ENCODE data around the gene C14orf39.

The C14orf39 gene, protein sequence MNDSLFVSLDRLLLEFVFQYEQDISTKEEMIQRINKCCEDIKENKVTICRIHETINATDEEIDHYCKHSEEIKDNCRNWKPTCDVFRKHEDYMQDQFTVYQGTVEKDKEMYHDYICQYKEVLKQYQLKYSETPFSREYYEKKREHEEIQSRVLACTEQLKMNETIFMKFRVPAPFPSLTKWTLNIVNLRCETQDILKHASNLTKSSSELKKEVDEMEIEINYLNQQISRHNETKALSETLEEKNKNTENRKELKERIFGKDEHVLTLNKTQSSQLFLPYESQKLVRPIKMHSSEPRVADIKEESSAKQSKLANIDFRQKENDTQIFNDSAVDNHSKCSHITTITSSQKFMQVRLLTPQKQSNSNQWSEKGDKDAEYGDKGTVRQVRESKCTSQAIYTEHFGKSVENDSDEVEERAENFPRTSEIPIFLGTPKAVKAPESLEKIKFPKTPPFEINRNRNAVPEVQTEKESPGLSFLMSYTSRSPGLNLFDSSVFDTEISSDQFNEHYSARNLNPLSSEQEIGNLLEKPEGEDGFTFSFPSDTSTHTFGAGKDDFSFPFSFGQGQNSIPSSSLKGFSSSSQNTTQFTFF

DNA sequence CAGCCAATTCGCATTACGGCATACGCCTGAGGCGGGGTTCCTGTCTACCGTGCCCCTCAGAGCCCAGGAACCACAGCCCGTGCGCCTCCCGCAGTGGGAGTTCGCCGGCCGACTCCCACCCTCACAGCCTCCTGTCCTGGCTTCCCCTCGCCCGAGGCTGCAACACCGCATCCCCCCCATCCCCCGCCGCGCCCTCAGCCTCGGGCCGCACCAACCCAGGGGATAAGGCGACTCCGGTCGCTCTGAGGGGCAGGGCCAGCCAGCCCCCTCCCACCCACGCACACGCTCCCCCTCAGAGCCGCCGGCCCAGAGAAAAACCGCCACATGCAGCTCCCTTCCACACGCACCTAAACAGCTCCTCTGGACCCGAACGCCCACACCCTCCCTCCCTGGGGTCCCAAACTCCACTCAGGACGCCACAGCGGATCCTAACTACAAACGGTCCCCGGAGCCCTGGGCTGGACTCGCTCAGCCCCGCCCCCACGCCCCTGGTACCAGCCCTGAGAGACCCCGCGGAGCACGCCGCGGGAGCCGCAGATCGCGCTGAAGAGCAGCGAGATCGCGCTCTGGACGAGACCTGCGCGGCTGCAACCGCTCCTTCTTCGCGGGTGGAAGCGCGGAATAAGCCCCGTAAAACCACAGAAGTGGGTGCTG, at the start of gene C14orf39:
Gene C14orf39, minus strand, starts transcription at position 466 of the 654 bp plus-strand sequence. CDS start 985 bp downstream, outside the sequence.
- DNase-seq = no peak

- no peak for DNase-seq
Measured at GRCh38 chr14:60532442-60532841, 46.6 kb upstream of the C14orf39 start.

DNA sequence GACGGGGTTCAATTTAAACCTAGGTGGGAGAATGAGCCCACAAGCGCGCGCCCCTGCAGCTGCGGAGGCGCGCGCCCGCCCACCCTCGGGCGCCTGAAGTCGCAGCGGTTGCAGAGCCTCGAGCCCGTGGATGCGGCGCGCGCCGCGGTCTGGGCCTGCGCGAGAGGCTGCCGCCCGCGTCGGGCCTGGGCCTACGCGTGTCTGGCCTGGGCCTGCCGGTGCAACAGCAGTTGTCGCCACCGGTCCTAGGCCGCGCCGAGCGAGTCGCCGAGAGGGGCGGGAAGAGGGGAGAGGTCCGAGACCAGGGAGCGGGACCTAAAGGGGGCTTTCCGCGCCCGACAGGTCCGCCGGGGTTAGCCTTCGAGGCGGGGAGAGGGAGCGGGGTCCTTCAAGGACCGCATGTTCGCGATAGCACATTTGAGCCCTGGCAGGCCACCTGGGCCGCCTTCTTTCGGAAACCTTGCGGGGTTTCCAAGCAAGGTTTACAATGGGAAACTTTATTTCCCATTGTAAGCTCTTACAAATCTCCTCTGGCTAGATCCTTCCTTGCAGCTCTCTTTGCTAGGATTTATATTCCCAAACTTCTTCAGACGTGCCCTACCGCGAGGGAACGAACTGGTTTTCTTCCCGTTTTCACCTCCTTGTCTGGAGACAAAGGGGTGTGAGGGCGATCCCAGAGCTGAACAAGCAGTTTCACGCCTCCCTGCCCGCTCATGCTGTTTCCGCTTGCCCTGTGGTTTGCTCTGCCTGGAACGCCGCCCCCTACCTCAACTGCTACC, 29.8 kb upstream of the C14orf39 start:
- DNase-seq = no peak

- peak; percentile 79 for DNase-seq
Measured at GRCh38 chr14:60514741-60515491, 29.1 kb upstream of the C14orf39 start.

DNA sequence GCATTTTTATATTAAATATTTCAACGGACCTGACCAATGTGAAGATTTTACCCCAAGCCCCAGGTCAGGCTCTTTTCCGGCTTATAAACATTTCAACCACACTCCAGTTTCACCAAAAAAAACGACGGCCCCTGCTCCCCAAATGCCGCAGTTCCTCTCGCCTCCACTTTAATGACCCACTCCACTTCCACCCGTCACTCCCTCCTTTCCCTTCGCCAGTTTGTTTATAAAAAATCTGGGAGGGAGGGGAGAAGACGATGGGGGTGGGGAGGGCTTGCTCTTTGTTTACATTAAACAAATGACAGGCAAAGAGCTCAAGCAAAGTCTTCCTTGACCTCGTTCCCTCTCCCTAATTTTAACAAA, 28.5 kb upstream of the C14orf39 start:
- DNase-seq = peak; percentile 66

- DNase-seq = no peak
Measured at GRCh38 chr14:60512973-60513571, 27.2 kb upstream of the C14orf39 start.

GRCh38 chr14:60512126-60512525, 26.3 kb upstream of the C14orf39 start:
- no peak for DNase-seq

DNA sequence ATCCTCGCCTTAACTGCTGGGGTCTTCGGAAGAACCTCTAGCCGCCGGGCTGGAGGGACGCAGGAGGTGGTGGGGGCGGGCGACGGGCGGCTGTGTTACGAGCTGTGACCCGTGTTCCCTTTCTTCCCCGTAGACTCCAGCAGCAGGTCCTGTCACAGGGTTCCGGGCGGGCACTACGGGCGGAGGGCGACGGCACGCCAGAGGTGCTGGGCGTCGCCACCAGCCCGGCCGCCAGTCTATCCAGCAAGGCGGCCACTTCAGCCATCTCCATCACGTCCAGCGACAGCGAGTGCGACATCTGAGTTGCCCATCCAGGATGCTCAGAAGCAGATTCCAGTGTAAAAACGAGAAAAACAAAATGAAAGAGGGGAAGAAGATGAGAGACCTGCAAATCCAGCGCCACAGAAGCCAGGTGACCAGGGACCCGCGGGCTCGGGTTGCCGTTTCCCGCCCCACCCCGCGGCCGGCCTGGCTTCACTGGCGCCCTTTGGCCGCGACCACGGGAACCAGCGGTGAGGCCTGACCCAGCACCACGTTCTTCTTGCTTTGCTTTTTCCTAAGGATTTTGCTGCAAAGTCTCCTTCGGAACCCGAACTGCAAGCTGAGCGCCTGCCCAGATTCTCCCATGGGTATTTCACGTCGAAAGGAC, 25.2 kb upstream of the C14orf39 start:
- no peak for DNase-seq

DNA sequence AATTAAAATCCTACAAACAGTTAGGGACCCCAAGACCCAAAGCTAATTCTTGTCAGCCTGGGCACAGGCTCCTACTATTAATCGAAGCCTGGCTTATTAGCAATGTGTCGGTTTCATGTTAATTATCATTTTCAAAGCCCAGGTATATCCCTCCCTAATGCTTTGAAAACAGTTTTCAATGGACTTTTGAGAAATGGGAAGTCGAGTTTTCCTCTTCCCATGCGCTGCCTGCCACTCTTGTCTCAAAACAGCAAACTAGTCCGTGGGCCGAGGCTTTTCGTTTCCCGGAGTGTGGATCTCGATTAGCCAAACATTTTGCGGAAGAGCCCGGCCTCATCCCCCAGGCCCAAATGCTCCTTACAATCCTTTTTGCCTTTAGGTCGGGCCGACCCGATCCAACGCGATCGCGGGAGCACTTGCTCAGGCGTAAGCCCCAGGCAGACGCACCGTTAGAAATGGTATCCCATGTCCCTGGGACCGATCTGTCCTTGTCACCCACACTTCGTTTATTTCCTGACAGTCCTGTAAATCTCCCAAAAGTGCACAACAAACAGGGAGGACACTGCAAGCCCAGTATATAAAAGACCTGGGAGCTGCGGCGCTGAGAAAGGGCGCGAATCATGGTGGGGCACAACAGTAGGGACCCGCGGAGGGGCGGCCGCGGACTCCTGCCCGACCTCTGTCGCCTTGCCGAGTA, 24.5 kb upstream of the C14orf39 start:
- DNase-seq = no peak

DNA sequence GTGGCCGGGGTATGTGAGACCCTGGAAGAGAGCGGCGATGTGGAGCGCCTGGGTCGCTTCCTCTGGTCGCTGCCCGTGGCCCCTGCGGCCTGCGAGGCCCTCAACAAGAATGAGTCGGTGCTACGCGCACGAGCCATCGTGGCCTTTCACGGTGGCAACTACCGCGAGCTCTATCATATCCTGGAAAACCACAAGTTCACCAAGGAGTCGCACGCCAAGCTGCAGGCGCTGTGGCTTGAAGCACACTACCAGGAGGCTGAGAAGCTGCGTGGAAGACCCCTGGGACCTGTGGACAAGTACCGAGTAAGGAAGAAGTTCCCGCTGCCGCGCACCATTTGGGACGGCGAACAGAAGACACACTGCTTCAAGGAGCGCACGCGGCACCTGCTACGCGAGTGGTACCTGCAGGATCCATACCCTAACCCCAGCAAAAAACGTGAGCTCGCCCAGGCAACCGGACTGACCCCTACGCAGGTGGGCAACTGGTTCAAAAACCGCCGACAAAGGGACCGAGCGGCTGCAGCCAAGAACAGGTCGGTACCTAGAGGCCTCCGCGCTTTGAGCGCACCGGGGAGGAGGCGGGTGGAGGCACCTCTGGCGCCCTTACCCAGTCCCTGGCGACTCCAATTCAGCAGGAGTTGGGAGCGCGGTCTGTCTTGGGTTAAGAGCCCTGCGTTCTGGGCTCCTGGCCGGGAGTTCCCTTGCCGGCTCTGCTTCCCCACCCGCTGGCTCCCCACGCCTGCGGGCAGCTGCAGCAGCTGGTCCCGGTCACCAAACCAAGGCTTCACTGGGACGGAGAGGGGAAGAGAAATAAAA, 23.8 kb upstream of the C14orf39 start:
- no peak for DNase-seq

DNA sequence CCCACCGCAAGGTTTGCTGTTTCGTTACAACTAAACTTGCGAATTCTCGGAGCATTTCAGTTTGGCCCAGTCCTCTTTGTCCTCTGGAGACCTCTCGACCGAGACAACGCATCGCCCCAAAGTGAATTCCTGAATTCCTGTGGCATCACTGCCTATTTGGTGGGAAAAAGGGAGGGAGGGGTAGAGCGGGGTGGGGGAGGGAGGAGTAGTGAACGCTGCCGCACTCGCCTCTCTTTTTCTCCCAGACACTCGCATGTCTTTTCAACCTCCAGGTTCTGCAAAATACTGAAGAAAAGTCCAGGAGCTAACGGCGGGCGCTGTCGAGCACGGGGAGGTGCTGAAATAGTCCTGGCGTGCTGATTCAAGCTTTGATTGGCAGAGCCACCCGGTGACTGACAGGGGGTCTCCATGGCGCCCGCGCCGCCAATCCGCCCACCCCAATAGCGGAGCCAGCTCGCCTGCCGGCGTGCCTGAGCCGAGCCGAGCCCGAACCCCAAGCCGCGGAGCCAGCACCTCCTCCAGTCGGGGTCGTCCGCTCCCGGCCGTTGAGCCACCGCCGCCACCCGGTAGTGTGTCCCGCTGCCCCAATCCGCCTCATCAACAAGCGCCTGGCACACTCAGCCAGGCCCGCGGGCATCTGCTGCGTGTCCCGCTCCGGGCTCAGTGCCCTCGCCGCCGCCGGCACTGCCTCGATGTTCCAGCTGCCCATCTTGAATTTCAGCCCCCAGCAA, 23.0 kb upstream of the C14orf39 start, which contains the start of gene SIX6:
Gene SIX6, plus strand, starts transcription at position 440 of the 731 bp plus-strand sequence. Its CDS starts 253 bp downstream, at position 693.
- DNase-seq = no peak

GRCh38 chr14:60508363-60508706, 22.5 kb upstream of the C14orf39 start:
- DNase-seq = no peak

DNA sequence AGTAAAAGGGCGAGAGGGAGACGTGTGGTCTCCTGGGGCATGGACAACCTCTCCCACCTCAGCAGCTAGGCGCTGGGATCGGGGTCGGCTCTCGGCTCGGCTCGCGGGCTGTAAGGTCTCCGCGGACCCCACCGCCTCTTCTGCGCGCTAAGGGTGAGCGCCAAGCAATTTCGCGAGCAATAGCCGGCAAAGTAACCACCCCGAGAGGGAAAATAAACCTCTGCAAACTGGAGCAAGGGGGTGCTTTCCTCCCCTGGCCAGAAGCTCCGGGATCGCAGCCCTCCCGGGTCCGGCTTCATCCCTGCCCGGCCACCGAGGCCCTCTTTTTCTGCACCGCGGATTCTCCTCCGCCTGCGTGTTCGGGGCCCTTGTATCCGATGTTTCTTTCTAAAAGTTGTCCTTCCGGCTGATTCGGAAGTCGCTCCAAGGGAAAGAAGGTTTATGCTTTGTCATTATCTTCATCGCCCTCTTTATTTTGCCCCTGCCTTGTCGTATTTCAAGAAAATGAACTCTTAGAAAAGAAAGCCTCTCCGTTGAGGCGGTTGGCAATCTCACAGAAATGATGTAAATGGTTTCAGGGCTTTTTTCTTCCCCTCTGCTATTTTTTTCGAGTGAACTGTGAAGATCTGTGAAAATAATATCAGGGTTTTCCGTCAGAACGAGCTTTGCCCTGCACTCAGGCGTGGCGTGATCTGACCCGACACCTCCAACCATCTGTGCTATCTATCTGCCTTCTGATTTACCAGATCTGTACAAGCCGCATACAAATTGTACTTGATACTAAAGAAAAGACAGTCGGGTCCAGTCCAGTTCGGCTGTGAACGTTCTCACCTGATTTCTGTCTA, 21.3 kb upstream of the C14orf39 start:
- DNase-seq = no peak

DNA sequence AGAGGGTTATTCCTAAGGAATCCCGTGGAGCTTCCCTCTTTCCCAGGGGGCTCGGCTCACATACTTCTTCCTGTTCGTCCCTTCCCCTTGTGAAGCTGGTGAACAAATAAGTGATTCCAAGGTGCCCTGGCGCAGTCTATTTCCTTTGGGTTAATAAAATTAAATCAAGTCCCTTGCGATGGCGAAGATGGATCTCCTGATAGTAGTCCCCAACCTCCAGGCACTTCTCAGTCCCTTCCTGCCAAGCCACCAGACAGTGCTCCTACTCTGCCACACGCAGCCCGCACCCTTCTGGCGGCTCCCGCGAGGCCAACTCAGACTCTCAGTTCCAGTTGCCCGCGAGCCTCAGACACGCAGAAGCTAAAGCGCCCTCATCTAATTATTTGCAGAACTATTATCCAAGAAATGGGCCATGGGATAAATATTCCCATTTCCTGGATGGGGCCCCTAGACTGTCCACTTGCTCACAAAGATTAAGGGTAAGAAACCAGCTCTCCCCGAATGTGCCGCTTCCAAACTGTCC, 20.7 kb upstream of the C14orf39 start:
- DNase-seq = no peak

DNA sequence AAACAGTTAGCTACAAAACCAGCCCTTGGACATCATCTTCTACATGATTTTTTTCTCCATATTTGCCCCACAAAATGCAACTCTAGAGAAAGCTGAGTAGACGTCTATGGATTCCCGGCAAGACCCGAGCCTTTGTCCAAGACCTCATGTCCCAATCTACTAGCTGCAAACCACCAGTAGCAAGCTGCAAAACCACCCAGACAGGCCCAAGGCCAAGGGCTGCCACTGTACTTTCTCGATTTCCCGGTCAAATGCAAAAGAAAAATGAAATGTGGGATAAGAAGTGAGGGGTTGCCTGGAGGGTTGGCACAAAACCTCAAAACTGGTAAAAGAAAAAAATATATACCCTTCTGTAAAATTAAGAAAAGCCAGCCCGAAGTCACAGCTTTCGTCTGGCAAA, 20.1 kb upstream of the C14orf39 start:
- DNase-seq = no peak

- no peak for DNase-seq
Measured at GRCh38 chr14:60505448-60505847, 19.6 kb upstream of the C14orf39 start.

DNA sequence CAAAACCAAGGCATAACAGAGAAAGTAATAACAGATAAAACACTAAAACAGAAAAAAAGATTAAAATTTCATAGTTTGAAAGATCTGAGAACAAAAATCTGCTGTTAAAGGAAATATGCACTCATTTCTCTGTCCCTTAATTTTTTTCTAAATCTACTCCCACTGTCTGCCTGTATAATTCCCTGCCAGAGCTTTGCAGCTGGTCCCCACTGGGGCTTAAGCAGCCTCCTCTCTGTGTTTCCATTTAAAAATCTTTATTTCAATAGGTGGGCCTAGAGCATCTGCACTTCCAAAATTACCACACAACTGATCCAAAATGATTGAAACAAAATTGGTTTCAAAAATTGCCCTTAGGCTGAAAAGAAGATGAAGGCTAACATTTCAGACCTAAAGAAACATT, 16.7 kb upstream of the C14orf39 start:
- DNase-seq = no peak

DNA sequence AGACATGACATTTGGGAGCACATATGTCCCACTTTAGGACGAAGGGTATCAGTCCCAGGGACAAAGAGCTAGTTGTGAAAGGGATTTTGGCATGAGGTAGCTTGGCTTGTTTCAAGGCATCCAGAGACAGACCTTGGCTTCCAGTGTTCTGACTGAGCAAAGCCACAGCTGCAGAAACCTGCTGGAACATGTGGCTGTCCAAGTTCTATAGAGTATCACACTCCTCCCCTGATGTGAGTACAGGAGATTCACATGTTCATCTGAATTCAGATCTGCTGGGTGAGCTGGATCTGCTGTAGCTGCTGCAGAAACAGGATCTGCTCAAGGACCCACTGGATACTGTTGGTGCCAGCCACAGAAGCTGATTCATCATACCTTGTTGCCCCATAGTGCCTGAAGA, 10.1 kb upstream of the C14orf39 start:
- DNase-seq = no peak
